HG03558 (cell line): ENCODE data around the gene UGT1A7.
"Not testable (repeated sequence)": the region's sequence is repeated elsewhere in the genome, so short reads cannot be mapped to it uniquely, and the experiment has no call there.

Experiments
- ATAC-seq: cut with Tn5 transposase; IDR thresholded peaks from one replicate; pipeline ENCODE4 v1.9.1; 2021; ENCODE audit warnings: moderate number of reproducible peaks; ENCODE audit not compliant: unreplicated experiment; ENCODE audit errors: extremely low read depth

Gene UGT1A7

DNA sequence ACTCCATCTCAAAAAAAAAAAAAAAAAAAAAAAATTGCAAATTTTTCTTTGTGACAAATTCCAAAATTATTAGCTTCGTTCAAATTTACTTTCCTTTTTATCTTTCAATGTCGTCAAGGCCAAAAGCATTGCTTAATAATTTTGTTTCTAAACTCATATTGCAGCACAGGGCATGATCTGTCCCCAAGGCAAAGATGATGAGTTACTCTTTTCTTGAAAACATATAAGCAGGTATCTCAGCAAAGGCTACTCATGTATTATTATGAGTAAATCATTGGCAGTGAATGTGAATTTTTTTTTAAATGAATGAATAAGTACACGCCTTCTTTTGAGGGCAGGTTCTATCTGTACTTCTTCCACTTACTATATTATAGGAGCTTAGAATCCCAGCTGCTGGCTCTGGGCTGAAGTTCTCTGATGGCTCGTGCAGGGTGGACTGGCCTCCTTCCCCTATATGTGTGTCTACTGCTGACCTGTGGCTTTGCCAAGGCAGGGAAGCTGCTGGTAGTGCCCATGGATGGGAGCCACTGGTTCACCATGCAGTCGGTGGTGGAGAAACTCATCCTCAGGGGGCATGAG is at the start of gene UGT1A7:
Gene UGT1A7 (plus strand): TSS at position 381 of the 579 bp plus-strand sequence. CDS start 37 bp downstream, at position 418.
- ATAC-seq = no peak

DNA sequence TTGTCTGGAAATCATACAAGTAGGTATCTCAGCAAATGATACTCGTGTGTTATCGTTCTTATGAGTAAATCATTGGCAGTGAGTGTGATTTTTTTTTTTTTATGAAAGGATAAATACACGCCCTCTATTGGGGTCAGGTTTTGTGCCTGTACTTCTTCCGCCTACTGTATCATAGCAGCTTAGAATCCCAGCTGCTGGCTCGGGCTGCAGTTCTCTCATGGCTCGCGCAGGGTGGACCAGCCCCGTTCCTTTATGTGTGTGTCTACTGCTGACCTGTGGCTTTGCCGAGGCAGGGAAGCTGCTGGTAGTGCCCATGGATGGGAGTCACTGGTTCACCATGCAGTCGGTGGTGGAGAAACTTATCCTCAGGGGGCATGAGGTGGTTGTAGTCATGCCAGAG is 45.4 kb upstream of the UGT1A7 start, which contains the start of gene UGT1A10:
Gene UGT1A10 (plus strand): TSS at position 143 of the 400 bp plus-strand sequence. CDS start 75 bp downstream, at position 218.
- ATAC-seq = not testable (repeated sequence)

DNA sequence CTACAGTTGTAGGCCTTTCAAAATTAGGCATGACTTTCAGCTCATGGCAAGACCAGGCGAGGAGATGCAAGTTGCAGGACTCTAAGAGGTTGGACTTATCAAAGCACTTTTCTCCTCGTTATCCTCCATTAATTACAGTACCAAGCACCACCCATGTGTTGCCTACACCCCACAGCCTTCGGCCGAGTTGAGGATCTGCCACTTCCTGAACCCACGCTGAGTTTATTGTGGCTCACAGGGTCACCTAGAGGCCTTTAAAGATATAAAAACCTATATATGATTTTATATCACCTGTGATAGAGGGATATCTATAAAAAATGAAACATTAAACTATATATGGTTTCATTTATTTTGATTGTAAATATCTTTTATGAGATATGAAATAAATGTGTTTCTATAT is 42.9 kb upstream of the UGT1A7 start:
- no peak for ATAC-seq

DNA sequence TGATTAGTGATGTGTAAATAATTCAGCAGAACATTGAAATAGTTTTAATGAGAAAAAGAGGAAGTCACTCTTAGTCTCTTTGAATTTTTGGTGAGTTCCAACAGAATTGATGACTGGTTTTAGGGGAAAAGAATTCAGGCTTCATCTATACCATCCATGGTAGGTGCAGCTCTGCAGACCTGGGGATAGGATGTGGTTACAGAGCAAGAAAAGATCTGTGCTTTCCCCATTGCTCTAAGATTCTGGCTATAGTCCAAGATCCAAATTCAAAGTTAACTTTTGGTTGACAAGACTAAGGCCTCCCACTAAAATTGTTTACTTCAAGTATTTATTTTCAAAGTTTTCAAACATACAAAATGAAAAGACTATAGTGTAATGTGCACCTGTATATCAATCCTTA is 41.8 kb upstream of the UGT1A7 start:
- no peak for ATAC-seq

DNA sequence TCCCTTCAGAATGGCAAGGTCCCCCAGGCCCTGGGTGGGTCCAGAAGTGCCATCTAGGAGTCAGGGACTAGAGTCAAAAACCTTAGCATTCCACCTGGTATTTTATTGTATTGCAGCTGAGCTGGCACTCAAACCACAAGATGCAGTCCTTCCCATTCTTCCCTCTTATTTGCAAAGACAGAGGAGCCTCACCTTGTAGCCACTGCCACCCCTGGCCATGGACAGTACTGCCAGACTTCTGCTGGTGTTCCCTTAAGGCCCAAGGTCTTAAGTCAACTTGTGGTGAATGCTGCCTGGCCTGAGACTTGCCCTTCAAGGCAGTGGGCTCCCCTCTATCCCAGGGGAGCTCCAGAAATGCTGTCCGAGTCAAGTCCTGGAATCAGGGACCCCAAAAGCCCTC is 38.6 kb upstream of the UGT1A7 start:
- no peak for ATAC-seq

DNA sequence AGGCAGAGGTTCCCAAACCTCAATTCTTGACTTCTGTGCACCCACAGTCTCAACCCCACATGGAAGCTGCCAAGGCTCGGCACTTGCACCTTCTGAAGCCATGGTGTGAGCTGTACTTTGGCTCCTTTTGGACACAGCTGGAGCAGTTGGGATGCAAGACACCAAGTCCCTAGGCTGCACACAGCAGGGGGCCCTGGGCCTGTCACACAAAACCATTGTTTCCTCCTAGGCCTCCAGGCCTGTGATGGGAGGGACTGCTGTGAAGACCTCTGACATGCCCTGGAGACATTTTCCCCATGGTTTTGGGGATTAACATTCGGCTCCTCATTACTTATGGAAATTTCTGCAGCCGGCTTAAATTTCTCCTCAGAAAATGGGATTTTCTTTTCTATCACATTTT is 35.7 kb upstream of the UGT1A7 start:
- not testable (repeated sequence) for ATAC-seq

DNA sequence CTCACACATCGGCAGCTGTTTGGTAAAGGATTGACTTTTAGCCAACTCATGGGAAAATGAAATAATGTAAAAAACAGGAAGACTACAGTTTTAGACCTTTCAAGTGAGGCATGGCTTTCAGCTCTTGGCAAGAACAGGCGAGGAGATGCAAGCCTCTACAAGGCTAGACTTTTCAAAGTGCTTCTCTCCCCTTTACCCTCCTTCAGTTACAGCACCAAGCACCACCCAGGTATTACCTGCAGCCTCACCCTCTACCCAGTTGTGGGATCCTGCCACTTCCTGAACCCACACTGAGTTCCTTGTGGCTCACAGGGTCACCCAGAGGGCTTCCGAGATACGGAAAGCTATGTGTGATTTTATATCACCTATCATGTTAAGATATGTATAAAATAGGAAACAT is 30.7 kb upstream of the UGT1A7 start:
- ATAC-seq = no peak

DNA sequence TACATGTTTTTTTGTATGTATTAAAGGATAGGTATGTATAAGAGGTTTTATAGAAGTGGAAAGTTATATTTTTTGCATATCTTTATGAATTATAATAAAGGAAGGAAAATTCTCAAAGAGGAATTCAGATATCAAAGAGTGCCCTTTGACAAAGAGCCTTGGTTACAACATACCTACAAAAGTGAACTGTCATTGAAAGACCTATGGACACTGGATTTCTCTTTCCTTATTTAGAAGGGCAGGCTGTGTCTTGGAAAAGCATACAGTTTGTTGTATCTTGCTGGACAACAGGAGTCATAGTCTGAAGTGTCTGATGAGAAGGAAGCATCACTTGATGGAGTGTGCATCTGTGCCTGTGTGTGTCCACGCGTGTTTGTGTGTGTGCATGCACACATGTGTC is 30.3 kb upstream of the UGT1A7 start:
- no peak for ATAC-seq

DNA sequence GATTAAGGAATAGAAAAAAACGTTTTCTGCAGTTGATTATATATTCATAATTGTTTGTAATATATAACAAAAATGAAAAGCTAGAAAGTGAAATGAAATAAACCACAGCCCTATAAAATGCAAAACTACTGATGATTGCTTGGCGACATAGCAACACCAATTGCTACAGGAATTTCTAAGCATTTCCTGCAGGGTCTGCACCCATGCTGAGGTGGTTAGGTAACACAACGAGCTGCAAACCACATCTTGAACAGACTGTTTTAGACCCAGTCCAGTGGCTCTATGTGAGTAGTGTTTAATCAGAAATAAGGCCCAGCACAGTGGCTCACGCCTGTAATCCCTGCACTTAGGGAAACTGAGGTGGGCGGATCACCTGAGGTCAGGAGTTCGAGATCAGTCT is 27.2 kb upstream of the UGT1A7 start:
- no peak for ATAC-seq

DNA sequence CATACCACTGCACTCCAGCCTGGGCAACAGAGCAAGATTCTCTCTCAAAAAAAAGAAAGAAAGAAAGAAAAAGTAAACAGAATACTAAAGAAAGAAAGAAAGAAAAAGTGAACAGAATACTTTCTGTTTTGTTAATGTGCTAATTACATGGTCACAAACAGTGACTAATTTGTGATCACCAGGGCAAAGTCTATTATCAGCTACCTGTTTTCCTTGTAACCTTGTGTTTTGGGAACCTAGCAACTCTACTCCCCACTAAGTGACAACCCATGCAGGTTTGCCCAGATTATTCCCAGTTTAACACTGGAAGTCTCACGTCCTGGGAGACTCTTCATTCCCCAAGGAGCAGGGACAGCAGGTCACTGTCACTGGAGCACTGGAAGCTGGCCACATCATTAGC is 26.7 kb upstream of the UGT1A7 start:
- ATAC-seq = no peak

DNA sequence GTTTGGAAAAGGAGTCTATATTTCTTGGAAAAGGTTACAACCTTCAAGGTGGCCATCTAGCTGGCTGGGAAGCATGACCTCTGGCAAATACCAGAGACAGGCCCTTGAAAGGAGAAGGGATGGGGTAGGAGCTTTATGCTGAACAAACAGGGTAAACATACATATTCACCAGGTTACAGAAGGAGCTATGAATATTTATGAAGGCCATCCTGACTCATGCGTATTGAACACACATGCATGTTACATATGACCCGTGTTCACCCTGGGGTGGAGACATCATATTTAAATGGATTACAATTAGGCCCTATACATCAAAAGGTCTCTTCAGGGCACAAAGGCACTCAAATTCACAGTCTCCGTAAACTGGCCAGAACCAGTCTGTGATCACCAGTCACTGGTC is 25.8 kb upstream of the UGT1A7 start:
- ATAC-seq = not testable (repeated sequence)

DNA sequence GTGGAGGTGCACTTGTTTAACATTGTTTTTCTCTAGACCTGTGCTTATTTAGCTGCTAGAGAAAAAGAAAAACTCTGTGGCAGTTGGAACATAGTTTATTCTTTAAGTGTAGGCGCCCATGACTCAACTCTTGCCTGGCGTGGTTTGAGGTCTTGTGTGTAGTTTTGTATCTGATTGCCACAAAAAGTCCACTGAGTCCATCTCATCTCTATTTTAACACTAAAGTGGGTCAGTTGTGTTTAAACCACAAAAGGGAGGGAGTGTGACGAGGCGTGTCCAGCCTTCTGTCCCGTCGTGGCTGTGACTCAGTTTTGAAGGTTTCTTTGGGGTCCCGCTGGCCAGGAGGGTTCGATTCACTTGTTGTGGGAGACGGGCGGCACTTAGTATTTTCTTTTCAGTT is 25.3 kb upstream of the UGT1A7 start:
- ATAC-seq = no peak

DNA sequence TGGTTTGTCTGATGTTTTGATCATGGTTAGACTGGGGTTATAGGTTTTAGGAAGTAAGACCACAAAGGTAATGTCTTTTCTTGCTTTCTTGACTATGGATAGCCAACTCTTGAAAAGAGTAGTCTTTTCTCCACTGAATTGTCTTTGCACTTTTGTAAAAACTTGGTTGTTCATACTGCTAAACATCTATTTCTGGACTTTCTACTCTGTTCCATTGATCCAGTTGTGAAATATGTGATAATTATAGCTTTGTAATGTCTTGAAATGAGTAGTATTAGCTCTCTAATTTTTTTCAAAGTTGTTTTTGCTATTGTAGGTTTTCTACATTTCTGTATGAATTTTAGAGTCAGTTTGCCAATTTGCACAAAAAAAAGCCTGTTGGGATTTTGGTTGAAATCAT is 23.1 kb upstream of the UGT1A7 start:
- no peak for ATAC-seq

DNA sequence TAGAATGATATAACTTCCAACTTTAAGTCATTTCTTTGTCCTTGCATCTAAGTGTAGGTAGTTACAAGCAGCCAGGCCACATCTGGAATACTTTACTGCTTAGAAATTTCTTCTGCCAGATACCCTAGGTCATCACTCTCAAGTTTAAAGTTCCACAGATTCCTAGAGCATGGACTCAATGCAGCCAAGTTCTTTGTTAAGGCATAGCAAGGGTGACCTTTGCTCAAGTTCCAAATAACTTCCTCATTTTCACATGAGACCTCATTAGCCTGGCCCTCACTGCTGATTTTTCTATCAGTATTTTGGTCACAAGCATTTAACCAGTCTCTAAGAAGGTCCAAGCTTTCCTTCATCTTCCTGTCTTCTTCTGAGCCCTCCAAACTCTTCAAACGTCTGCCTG is 17.8 kb upstream of the UGT1A7 start:
- ATAC-seq = no peak

DNA sequence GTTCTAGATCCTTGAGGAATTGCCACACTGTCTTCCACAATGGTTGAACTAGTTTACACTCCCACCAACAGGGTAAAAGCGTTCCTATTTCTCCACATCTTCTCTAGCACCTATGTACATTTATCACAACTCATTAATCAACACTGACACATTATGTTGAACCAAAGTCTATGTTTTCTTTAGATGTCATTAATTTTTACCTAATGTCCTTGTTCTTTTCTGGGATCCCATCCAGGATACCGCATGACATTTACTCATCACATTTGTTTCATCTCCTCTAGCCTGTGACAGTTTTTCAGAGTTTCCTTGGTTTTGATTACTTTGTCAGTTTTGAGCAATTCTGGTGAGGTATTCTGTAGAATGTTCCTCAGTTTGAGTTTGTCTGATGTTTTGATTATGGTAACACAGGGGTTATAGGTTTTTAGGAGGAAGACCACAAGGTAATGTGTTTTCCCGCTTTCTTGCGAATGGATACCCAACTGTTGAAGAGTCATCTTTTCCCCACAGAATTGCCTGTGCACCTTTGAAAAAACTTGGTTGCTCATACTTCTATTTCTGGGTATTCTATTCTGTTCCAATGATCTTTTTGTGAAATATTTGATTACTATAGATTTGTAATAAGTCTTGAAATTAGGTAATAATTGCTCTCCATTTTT is 13.0 kb upstream of the UGT1A7 start:
- no peak for ATAC-seq

DNA sequence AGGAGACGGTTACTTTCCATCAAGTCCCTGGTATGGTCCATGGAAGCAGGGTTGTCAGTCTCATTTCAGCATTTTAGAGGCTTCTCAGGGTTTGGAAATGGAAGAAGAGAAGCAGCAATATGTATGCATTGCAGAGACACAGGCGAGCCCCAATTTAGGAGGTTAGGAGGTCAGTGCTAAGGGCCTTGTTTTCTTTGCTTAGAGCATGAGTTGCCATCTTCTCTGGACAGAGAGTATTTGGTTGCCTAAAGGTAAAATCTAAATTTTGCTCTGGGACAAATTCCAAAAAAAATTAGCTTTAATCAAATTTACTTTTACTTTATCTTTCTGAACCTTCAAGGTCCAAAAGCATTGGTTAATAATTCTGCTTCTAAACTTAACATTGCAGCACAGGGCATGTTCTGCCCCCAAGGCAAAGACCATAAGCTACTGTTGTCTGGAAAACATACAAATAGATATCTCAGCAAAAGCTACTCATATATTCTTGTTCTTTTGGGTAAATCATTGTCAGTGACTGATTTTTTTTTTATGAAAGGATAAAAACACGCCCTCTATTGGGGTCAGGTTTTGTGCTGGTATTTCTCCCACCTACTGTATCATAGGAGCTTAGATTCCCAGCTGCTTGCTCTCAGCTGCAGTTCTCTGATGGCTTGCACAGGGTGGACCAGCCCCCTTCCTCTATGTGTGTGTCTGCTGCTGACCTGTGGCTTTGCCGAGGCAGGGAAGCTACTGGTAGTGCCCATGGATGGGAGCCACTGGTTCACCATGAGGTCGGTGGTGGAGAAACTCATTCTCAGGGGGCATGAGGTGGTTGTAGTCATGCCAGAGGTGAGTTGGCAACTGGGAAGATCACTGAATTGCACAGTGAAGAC is 10.2 kb upstream of the UGT1A7 start, which contains the start of gene UGT1A9:
Gene UGT1A9 (plus strand): TSS at position 609 of the 872 bp plus-strand sequence. CDS start 37 bp downstream, at position 646.
- no peak for ATAC-seq

DNA sequence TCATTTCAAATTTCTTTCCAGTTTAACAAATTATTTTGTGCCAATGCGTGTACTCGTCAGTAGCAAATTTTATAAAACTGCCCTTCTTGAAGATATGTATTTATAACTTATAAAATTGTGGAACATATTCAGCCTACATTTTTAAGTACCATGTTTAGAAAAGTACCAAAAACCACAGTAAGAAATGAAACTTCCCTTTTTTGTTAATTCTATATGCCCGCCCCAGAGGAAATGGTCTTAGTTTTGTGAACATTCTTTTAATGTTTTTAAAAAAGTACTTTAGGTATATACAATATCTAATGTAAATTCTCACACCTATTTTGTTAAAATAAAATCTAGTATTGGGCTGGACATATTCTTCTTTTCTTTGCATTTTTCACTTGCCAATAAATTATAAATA is 8.8 kb upstream of the UGT1A7 start:
- no peak for ATAC-seq

DNA sequence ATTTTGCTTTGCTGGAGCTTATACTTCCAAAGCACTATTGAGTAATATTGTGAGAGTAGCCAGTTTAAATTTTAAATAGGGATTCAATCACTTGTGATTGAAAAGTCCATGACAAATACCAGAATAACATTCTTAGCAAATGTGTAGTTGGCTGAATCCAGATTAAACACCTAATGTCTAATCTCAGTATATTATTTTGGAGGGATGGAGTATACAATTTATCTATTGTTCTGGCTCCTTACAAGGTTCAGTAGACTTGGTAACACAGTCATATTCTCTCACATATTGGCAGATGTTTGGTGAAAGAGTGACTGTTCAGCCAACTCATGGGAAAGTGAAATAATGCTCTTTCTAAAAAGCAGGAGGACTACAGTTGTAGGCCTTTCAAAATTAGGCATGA is 7.8 kb upstream of the UGT1A7 start:
- ATAC-seq = no peak

DNA sequence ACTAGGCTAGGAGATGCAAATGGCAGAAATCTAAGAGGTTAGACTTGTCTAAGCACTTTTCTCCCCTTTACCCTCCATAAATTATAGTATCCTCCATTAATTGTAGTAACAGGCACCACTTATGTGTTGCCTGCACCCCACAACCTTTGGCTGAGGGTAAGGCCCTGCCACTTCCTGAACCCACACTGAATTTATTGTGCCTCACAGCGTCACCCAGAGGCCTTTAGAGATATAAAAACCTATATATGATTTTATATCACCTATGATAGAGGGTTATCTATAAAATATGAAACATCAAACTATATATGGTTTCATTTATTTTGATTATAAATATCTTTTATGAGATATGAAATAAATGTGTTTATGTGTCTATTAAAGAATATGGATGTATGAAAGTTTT is 7.4 kb upstream of the UGT1A7 start:
- no peak for ATAC-seq

DNA sequence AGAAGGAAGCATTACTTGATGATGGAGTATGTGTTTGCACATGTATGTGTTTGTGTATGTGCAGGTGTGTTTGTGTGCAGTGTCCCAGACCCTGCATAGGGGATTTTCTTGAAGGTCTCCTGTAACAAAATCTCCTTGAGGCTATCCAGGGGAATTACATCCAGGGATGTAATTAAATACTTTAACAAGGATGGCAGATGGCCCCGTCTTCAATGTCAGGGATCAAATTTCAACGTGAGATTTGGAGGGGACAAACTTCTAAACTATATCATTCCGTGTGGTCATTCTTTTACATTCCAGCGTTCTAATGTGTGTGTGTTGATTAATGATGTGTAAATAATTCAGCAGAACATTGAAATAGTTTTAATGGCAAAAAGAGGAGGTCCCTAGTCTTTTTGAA is 6.7 kb upstream of the UGT1A7 start:
- no peak for ATAC-seq

DNA sequence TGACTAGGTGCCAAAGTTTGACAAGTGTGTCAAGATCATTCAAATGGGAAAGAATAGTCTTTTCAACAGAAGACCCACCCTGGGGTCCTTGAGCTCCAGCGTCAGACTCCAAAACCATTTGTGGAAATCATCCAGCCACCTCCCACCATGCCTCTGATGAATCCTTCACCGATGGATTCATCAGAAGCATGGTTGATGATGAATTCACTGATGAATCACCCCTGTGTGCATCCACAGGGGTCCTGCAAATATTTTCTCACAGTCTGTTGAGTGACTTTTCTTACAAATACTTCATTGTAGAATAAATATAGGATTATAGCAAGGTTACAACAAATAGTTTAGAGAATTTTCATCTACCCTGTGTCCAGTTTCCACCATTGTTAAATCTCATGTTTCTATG is 5.7 kb upstream of the UGT1A7 start:
- no peak for ATAC-seq
